K562 (cell line): ENCODE measurements around the gene ZNF502. TPM values are rescaled to one million over a fixed set of nuclear protein-coding genes. Genes with fewer than 3 reads are reported as not detected.

Experiments used
- BRCA1 ChIP-seq, 2 experiments: fragments of 450-650 bp in 1 of 2; sonication (generic) in 1 of 2; formaldehyde crosslinking in 1 of 2; IDR thresholded peaks; 2 replicates each; pipeline versions ENCODE4 v1.5.0 to v1.6.1; 2017 to 2020; ENCODE audit warnings: mild to moderate bottlenecking in 1 of 2, missing genetic modification reagents in 1 of 2
- CREM ChIP-seq: IDR thresholded peaks from 2 replicates; pipeline ENCODE4 v1.6.1; 2014; ENCODE audit warnings: antibody characterized with exemption, low read depth
- NFE2L1 ChIP-seq: fragments of 450-650 bp; IDR thresholded peaks from 2 replicates; pipeline ENCODE4 v1.6.1; 2016; ENCODE audit warnings: missing genetic modification characterization, low read depth, mild to moderate bottlenecking, missing compliant biosample characterization, moderate library complexity, borderline replicate concordance
- RFX1 ChIP-seq: fragments of 450-650 bp; IDR thresholded peaks from 2 replicates; pipeline ENCODE4 v1.6.1; 2016; ENCODE audit warnings: mild to moderate bottlenecking, moderate library complexity
- ZNF778 ChIP-seq: fragments of 450-650 bp; formaldehyde crosslinking; IDR thresholded peaks from 2 replicates; pipeline ENCODE4 v1.4.0; 2020; ENCODE audit warnings: mild to moderate bottlenecking, moderate library complexity
- polyA plus RNA-seq, 8 experiments: library from polyadenylated mRNA; depleted of rRNA in 4 of 8; stranded (reverse) in 5 of 8; unstranded in 3 of 8; fragments of >200 nt; fragmentation: Nextera tagmentation in 2 of 8; fragmentation: Illumina TruSeq in 1 of 8; extraction: Ambion mirVana in 2 of 8; extraction: Trizol in 1 of 8; gene quantifications; 2 replicates each; pipeline versions ENCODE4 v1.2.1 to v1.2.3, GENCODE V29; 2011 to 2014; ENCODE audit warnings: inconsistent platforms in 1 of 8, missing spikeins in 1 of 8
- total RNA-seq, 7 experiments: library from RNA; depleted of rRNA in 6 of 7; stranded (reverse); fragments of >200 nt in 6 of 7; fragmentation: Illumina TruSeq in 2 of 7; extraction: Trizol in 2 of 7; gene quantifications; 2 replicates each; pipeline versions ENCODE4 v1.2.1 to v1.2.3, GENCODE V29; 2011 to 2021; ENCODE audit warnings: low replicate concordance in 1 of 7
- TF ChIP-seq, protein P1 (sequence below): sonication (generic); formaldehyde crosslinking; IDR thresholded peaks from 2 replicates; pipeline ENCODE4 v1.8.0; 2023; ENCODE audit warnings: mild to moderate bottlenecking, missing genetic modification reagents
- TF ChIP-seq, protein P2 (sequence below): fragments of 250-450 bp; sonication (Bioruptor Pico); IDR thresholded peaks from 2 replicates; pipeline ENCODE4 v1.8.0; 2022; ENCODE audit warnings: moderate library complexity, mild to moderate bottlenecking, inconsistent platforms
- TF ChIP-seq, protein P3 (sequence below), 2 experiments: fragments of 450-650 bp; IDR thresholded peaks; 2 replicates each; pipeline ENCODE4 v1.6.1; 2016; ENCODE audit warnings: mild to moderate bottlenecking in 2 of 2, borderline replicate concordance in 1 of 2, low read depth in 1 of 2, moderate library complexity in 1 of 2
- TF ChIP-seq, protein P4 (sequence below): sonication (generic); IDR thresholded peaks from 2 replicates; pipeline ENCODE4 v1.6.1; 2016

ZNF502 gene
- total and polyA plus RNA-seq, 9 of the 15 experiments (the other 6 are each of a cell fraction or from before 2014, with no cell fraction given) = 0.38 to 0.98 (median 0.67) TPM

DNA sequence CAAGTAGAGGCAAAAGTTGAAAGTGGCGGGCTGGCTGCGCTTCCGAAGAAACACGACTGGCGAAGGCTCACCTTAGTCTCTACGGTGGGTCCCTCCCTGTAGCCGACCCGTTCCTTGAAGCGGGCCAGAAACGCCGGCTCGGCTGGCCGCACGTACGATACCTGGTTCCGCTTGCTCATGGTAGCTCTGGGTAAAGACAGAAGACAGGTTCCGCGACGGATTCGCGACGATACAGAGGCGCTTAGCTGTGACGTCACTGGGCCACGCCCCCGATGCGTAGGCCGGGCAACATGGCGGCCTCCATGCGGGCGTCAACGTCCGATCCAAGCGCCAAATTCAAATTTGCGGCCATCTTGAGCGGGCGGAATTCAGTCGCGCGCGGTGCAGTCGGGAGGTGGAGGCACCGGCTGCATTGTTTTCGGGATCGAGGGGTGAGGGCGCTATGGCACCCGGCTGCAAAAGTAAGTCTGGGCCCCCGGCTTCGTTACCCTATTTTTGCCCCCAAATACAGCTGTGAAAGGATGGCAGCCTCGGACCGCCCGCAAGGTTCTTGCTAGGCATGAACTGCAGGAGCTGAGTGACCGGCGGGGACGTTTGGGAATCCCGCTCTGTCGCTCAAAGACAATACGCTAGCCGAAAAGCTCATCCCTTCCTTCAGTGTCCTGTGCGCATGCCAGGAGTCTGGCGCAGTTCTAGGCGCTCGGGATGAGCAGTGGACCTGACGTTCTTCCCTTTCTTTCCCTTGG, 49.1 kb downstream of the ZNF502 start, which contains the start of the genes KIAA1143 and KIF15 (continued):
- TF ChIP-seq, protein P1, sequence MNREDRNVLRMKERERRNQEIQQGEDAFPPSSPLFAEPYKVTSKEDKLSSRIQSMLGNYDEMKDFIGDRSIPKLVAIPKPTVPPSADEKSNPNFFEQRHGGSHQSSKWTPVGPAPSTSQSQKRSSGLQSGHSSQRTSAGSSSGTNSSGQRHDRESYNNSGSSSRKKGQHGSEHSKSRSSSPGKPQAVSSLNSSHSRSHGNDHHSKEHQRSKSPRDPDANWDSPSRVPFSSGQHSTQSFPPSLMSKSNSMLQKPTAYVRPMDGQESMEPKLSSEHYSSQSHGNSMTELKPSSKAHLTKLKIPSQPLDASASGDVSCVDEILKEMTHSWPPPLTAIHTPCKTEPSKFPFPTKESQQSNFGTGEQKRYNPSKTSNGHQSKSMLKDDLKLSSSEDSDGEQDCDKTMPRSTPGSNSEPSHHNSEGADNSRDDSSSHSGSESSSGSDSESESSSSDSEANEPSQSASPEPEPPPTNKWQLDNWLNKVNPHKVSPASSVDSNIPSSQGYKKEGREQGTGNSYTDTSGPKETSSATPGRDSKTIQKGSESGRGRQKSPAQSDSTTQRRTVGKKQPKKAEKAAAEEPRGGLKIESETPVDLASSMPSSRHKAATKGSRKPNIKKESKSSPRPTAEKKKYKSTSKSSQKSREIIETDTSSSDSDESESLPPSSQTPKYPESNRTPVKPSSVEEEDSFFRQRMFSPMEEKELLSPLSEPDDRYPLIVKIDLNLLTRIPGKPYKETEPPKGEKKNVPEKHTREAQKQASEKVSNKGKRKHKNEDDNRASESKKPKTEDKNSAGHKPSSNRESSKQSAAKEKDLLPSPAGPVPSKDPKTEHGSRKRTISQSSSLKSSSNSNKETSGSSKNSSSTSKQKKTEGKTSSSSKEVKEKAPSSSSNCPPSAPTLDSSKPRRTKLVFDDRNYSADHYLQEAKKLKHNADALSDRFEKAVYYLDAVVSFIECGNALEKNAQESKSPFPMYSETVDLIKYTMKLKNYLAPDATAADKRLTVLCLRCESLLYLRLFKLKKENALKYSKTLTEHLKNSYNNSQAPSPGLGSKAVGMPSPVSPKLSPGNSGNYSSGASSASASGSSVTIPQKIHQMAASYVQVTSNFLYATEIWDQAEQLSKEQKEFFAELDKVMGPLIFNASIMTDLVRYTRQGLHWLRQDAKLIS (CRISPR knock-in tag) = peak; percentile 91
- TF ChIP-seq RFX1 = peak; percentile 58
- TF ChIP-seq BRCA1 (IDR thresholded peaks at IDR 0.05) = no peak
- TF ChIP-seq BRCA1 (CRISPR knock-in tag; IDR thresholded peaks at IDR 0.05) = no peak
- TF ChIP-seq, protein P2, sequence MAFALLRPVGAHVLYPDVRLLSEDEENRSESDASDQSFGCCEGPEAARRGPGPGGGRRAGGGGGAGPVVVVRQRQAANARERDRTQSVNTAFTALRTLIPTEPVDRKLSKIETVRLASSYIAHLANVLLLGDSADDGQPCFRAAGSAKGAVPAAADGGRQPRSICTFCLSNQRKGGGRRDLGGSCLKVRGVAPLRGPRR = no peak; the same call in 1 of the 2 replicates
- TF ChIP-seq, protein P3, sequence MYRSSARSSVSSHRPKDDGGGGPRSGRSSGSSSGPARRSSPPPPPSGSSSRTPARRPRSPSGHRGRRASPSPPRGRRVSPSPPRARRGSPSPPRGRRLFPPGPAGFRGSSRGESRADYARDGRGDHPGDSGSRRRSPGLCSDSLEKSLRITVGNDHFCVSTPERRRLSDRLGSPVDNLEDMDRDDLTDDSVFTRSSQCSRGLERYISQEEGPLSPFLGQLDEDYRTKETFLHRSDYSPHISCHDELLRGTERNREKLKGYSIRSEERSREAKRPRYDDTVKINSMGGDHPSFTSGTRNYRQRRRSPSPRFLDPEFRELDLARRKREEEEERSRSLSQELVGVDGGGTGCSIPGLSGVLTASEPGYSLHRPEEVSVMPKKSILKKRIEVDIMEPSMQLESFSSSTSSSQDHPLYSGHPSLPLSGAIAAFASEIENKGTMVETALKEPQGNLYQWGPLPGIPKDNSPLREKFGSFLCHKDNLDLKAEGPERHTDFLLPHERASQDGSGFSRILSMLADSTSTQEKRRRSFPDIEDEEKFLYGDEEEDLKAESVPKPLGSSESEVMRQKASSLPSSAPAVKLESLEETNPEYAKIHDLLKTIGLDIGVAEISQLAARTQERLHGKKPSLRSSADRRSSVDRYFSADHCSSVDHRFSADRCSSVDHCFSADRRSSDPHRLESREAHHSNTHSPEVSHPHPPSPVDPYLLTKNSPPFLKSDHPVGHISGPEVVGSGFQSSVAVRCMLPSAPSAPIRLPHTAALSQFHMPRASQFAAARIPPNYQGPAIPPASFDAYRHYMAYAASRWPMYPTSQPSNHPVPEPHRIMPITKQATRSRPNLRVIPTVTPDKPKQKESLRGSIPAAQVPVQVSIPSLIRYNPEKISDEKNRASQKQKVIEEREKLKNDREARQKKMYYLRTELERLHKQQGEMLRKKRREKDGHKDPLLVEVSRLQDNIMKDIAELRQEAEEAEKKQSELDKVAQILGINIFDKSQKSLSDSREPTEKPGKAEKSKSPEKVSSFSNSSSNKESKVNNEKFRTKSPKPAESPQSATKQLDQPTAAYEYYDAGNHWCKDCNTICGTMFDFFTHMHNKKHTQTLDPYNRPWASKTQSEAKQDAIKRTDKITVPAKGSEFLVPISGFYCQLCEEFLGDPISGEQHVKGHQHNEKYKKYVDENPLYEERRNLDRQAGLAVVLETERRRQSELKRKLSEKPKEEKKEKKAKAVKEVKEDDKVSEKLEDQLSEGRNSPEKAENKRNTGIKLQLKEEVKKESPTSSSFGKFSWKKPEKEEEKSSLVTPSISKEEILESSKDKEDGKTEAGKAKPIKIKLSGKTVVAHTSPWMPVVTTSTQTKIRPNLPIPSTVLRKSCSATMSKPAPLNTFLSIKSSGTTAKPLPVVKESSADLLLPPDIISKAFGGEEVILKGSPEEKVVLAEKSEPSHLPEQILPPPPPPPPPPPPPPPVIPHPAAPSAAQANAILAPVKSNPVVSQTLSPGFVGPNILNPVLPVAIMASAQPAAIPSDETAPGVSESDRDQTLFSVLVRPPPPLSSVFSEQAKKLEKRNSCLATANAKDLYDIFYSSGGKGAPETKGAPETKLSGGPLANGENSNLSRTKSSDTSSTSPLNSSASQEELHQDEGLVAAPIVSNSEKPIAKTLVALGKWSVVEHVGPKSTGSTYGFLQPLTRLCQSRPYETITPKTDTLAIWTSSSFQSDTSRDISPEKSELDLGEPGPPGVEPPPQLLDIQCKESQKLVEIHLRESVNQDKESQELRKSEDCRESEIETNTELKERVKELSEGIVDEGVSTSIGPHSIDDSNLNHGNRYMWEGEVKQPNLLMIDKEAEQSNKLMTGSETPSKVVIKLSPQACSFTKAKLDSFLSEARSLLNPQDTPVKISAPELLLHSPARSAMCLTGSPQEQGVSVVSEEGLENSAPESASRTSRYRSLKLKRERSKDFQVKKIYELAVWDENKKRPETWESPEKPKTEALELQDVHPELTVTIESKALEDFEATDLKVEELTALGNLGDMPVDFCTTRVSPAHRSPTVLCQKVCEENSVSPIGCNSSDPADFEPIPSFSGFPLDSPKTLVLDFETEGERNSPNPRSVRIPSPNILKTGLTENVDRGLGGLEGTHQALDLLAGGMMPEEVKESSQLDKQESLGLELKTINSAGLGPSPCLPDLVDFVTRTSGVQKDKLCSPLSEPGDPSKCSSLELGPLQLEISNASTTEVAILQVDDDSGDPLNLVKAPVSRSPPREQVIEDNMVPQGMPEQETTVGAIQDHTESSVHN (IDR thresholded peaks at IDR 0.05; ENCODE audit: borderline replicate concordance in 1 of 2, low read depth in 1 of 2) = no peak
- TF ChIP-seq CREM = peak; percentile 99
- no peak for TF ChIP-seq ZNF778 (CRISPR knock-in tag)
- no peak for TF ChIP-seq NFE2L1 (tag)
- TF ChIP-seq, protein P4, sequence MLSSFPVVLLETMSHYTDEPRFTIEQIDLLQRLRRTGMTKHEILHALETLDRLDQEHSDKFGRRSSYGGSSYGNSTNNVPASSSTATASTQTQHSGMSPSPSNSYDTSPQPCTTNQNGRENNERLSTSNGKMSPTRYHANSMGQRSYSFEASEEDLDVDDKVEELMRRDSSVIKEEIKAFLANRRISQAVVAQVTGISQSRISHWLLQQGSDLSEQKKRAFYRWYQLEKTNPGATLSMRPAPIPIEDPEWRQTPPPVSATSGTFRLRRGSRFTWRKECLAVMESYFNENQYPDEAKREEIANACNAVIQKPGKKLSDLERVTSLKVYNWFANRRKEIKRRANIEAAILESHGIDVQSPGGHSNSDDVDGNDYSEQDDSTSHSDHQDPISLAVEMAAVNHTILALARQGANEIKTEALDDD = no peak
